Dendritic cell treated with granulocyte-macrophage colony-stimulating factor and Interleukin-4, amounts not matched to agents 40 ng/mL and 50 ng/mL, for 4 days (primary cell): ENCODE results near the gene OPA1.

Experiments
- H3K27ac Mint-ChIP-seq: one replicate; pipeline ENCODE4 v1.8.0; 2022; ENCODE audit warnings: mild to moderate bottlenecking, mixed read lengths
- H3K27me3 Mint-ChIP-seq: one replicate; pipeline ENCODE4 v1.8.0; 2022; ENCODE audit warnings: mild to moderate bottlenecking, mixed read lengths
- H3K36me3 Mint-ChIP-seq: one replicate; pipeline ENCODE4 v1.8.0; 2022; ENCODE audit warnings: low read depth, mixed read lengths
- H3K4me1 Mint-ChIP-seq: one replicate; pipeline ENCODE4 v1.8.0; 2022; ENCODE audit warnings: low read depth, mixed read lengths
- H3K4me3 Mint-ChIP-seq: one replicate; pipeline ENCODE4 v1.8.0; 2022; ENCODE audit warnings: mild to moderate bottlenecking, moderate library complexity, mixed read lengths
- H3K9me3 Mint-ChIP-seq: one replicate; pipeline ENCODE4 v1.8.0; 2022; ENCODE audit warnings: mixed read lengths
- intact Hi-C: fragments of 100-400 bp; cut with micrococcal nuclease; formaldehyde crosslinking; loops from one replicate; pipeline ENCODE4 v1.15.0; 2022

The OPA1 gene

GRCh38 chr3:193648542-193649076 lies 55.6 kb downstream of the OPA1 start:
- Mint-ChIP-seq H3K27me3 (no peaks in the 10 kb centered on the region), H3K27ac (no peak overlapping the region), H3K9me3 (no peaks in the 10 kb centered on the region), H3K4me3 (no peak overlapping the region), H3K4me1 (no peaks in the 10 kb centered on the region), H3K36me3 (peaks cover 75% of the 10 kb centered on the region)
- intact Hi-C loops = no loop called here

DNA sequence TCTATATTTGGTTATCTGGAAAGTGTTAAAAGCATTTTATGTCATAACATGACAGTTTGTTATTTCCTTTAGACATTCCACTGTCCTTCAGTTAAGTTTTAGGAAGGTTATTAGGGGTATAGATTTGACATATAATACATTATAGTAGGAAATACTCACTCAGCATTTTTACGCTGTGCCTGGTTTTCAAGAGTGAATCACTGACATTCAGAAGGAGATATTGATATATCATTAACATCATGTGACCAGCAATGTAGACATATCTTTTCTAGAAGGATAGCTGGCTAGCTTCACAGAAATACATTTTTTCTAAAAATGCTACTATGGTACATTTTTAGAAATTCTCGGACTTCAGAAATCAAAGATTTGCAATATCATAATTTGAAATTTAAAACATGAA lies 57.6 kb downstream of the OPA1 start:
- no peaks in the 10 kb centered on the region for H3K27me3 Mint-ChIP-seq

DNA sequence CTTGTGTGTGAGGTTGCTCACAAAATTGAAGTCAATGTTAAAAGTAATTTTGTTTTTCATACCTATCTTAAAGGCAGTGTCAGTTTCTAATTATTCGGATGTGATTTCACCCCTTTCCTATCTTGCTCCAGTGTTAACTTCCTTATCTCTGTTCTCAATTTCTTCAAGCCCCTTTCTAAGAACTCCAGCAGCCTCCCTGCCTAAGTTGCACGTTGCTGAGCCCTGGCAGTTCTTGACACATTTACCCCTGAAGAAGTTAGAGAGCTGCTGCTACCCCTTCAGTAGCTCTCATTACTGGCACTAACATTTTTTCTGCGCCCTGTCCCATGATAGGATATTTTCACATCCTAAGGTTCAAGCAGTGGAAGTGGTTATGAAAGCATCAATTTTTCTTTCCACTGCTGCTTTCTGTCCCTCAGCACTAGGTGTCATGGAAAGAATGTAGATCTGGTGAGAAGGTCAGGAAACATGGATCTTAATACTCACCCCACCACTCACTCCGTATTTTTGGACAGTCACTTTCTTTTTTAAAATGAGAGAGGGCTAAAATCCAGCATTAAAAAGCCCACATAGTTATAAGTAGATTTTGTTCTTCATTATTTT lies 62.9 kb downstream of the OPA1 start:
- no peaks in the 10 kb centered on the region for H3K9me3 Mint-ChIP-seq
- intact Hi-C loops = no loop called here
- H3K4me1 Mint-ChIP-seq = no peaks in the 10 kb centered on the region
- H3K4me3 Mint-ChIP-seq = no peak overlapping the region
- no peak overlapping the region for H3K27ac Mint-ChIP-seq
- H3K27me3 Mint-ChIP-seq = no peaks in the 10 kb centered on the region
- H3K36me3 Mint-ChIP-seq = peaks cover 80% of the 10 kb centered on the region

More for the DNA sequence above, 57.6 kb downstream of the OPA1 start:
- intact Hi-C loops = no loop called here
- no peak overlapping the region for H3K27ac Mint-ChIP-seq
- peaks cover 79% of the 10 kb centered on the region for H3K36me3 Mint-ChIP-seq
- H3K4me1 Mint-ChIP-seq = no peaks in the 10 kb centered on the region
- H3K9me3 Mint-ChIP-seq = no peaks in the 10 kb centered on the region
- no peak overlapping the region for H3K4me3 Mint-ChIP-seq

DNA sequence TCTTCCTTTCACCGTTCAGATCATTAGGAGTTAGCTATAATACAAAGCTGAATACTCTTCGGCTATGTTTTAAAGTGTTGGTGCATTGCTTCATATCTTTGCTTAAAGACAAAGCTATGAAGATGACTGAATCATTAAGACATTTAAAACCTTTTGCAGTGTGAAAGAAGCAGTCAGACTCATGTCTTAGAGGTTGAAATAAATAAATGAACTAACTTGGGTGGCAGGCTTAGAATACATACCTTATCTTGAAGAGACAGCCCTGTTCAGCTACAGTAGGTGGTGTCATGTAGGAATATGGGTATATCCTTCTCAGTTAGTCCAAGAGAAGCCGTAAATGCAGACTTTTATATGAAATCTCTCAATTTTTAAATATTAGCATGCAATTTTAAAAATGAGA lies 63.4 kb downstream of the OPA1 start:
- Mint-ChIP-seq H3K9me3 (no peaks in the 10 kb centered on the region), H3K4me3 (no peak overlapping the region), H3K36me3 (peaks cover 81% of the 10 kb centered on the region), H3K27ac (no peak overlapping the region), H3K27me3 (no peaks in the 10 kb centered on the region), H3K4me1 (no peaks in the 10 kb centered on the region)
- intact Hi-C loops = no loop called here

DNA sequence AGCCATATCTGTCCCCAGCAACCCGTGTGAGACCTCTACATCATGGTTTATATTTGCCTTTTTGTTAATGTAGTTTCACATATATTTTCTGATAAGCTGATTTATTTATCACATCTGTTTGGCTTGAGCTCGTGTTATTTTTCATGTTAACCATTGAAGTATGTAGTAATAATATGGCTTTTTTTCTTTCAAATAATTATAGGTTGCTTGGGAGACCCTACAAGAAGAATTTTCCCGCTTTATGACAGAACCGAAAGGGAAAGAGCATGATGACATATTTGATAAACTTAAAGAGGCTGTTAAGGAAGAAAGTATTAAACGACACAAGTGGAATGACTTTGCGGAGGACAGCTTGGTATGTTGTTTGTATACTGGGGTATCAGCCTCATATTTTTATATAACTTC lies 63.9 kb downstream of the OPA1 start:
- H3K36me3 Mint-ChIP-seq = peaks cover 85% of the 10 kb centered on the region
- no peaks in the 10 kb centered on the region for H3K9me3 Mint-ChIP-seq
- H3K27me3 Mint-ChIP-seq = no peaks in the 10 kb centered on the region
- no peak overlapping the region for H3K4me3 Mint-ChIP-seq
- intact Hi-C loops = no loop called here
- H3K4me1 Mint-ChIP-seq = no peaks in the 10 kb centered on the region
- no peak overlapping the region for H3K27ac Mint-ChIP-seq

GRCh38 chr3:193660171-193660570 lies 67.2 kb downstream of the OPA1 start:
- intact Hi-C loops = no loop called here
- H3K27ac Mint-ChIP-seq = no peak overlapping the region
- no peak overlapping the region for H3K4me3 Mint-ChIP-seq

GRCh38 chr3:193660698-193661411 lies 67.8 kb downstream of the OPA1 start:
- H3K4me3 Mint-ChIP-seq = no peak overlapping the region
- no peaks in the 10 kb centered on the region for H3K9me3 Mint-ChIP-seq
- no peak overlapping the region for H3K27ac Mint-ChIP-seq
- intact Hi-C loops = no loop called here
- H3K36me3 Mint-ChIP-seq = peaks cover 67% of the 10 kb centered on the region
- no peaks in the 10 kb centered on the region for H3K4me1 Mint-ChIP-seq
- no peaks in the 10 kb centered on the region for H3K27me3 Mint-ChIP-seq

More at GRCh38 chr3:193660171-193660570, 67.2 kb downstream of the OPA1 start:
- Mint-ChIP-seq H3K27me3 (no peaks in the 10 kb centered on the region), H3K36me3 (peaks cover 74% of the 10 kb centered on the region), H3K4me1 (no peaks in the 10 kb centered on the region), H3K9me3 (no peaks in the 10 kb centered on the region)

DNA sequence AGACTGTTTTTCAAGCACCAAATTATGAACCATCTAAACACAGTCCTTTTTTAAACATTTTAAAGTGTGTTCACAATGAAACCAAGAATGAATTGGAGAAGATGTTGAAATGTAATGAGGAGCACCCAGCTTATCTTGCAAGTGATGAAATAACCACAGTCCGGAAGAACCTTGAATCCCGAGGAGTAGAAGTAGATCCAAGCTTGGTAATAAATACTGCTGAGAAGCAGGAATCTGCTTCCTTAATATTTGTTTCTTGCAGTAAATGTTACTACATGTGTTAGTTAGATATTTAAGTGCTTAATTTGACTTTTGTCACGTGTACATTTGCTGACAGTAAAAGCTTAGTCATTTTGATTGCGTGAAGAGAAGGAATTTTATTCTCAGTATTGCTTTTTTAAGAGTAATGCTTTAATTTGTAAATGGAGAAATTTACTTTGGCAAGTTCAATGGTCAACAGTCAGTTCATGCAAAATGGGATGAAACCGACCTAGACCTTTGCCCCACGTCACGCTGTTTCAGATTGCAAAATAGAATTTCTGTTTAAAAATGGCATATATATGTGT lies 69.8 kb downstream of the OPA1 start:
- Mint-ChIP-seq H3K27ac (no peak overlapping the region), H3K27me3 (no peaks in the 10 kb centered on the region), H3K4me1 (no peaks in the 10 kb centered on the region), H3K9me3 (no peaks in the 10 kb centered on the region), H3K36me3 (peaks cover 57% of the 10 kb centered on the region), H3K4me3 (no peak overlapping the region)
- intact Hi-C loops = no loop called here

DNA sequence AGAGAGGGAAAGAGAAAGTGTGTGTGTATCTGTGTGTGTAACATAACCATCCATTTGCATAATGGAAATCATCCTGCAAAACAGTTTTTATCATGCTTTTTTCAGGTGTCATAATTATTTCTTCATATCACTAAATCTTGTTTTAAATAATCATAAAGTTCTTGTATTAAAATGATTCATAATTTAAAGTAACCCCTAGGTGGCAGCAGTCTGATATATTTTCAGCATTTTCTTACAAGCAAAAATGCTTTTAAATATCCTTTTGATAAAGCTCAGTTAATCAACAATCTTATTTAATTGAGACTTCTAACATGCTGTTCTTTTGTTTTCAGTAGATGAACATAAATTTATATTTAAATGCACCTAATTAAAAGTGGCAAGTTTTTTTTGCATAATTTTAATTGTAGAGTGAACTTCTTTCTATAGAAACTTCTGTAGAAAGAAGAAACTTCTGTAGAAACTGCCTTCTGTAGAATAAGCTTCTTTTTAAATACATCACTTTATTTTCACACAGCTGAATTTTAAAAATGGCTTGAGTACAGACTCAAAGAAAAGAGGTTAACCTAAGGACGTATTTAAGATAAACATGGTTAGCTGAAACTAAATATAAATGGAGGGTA lies 72.5 kb downstream of the OPA1 start:
- no peaks in the 10 kb centered on the region for H3K9me3 Mint-ChIP-seq
- H3K27ac Mint-ChIP-seq = no peak overlapping the region
- H3K4me3 Mint-ChIP-seq = no peak overlapping the region
- intact Hi-C loops = no loop called here
- no peaks in the 10 kb centered on the region for H3K4me1 Mint-ChIP-seq
- no peaks in the 10 kb centered on the region for H3K27me3 Mint-ChIP-seq
- H3K36me3 Mint-ChIP-seq = peaks cover 67% of the 10 kb centered on the region

- Mint-ChIP-seq H3K4me3 (no peak overlapping the region), H3K36me3 (peaks cover 70% of the 10 kb centered on the region), H3K27me3 (no peaks in the 10 kb centered on the region), H3K9me3 (no peaks in the 10 kb centered on the region), H3K4me1 (no peaks in the 10 kb centered on the region), H3K27ac (no peak overlapping the region)
- intact Hi-C loops = no loop called here
Measured at GRCh38 chr3:193673845-193674244, 80.8 kb downstream of the OPA1 start.

- peaks cover 67% of the 10 kb centered on the region for H3K36me3 Mint-ChIP-seq
- intact Hi-C loops = no loop called here
Measured at GRCh38 chr3:193674714-193675113, 81.7 kb downstream of the OPA1 start.

GRCh38 chr3:193677734-193678133 lies 84.7 kb downstream of the OPA1 start:
- Mint-ChIP-seq H3K36me3 (peaks cover 48% of the 10 kb centered on the region), H3K27me3 (no peaks in the 10 kb centered on the region), H3K27ac (no peak overlapping the region), H3K9me3 (no peaks in the 10 kb centered on the region), H3K4me3 (no peak overlapping the region), H3K4me1 (no peaks in the 10 kb centered on the region)
- intact Hi-C loops = no loop called here

More at GRCh38 chr3:193674714-193675113, 81.7 kb downstream of the OPA1 start:
- H3K4me1 Mint-ChIP-seq = no peaks in the 10 kb centered on the region
- H3K9me3 Mint-ChIP-seq = no peaks in the 10 kb centered on the region
- no peak overlapping the region for H3K4me3 Mint-ChIP-seq
- no peaks in the 10 kb centered on the region for H3K27me3 Mint-ChIP-seq
- no peak overlapping the region for H3K27ac Mint-ChIP-seq

- Mint-ChIP-seq H3K27ac (no peak overlapping the region), H3K9me3 (no peaks in the 10 kb centered on the region), H3K4me1 (no peaks in the 10 kb centered on the region), H3K36me3 (peaks cover 42% of the 10 kb centered on the region), H3K27me3 (no peaks in the 10 kb centered on the region), H3K4me3 (no peak overlapping the region)
- intact Hi-C loops = no loop called here
Measured at GRCh38 chr3:193680220-193680619, 87.2 kb downstream of the OPA1 start.

- H3K9me3 Mint-ChIP-seq = no peaks in the 10 kb centered on the region
- no peaks in the 10 kb centered on the region for H3K27me3 Mint-ChIP-seq
- no peak overlapping the region for H3K27ac Mint-ChIP-seq
- H3K4me3 Mint-ChIP-seq = no peak overlapping the region
- peaks cover 27% of the 10 kb centered on the region for H3K36me3 Mint-ChIP-seq
- peaks cover under 1% of the 10 kb centered on the region for H3K4me1 Mint-ChIP-seq
- intact Hi-C loops = no loop called here
Measured at GRCh38 chr3:193681631-193682030, 88.6 kb downstream of the OPA1 start.
